ENCODE measurements around the gene ZSCAN31. TPM values are rescaled to one million over a fixed set of nuclear protein-coding genes. Genes with fewer than 3 reads are reported as not detected.

The ZSCAN31 gene
- total and polyA plus RNA-seq, 9 of the 15 experiments (the other 6 are each of a cell fraction or from before 2014, with no cell fraction given): 3.9 to 12.1 (median 7.0) TPM

- TF ChIP-seq USF2 (CRISPR knock-in tag; IDR thresholded peaks at IDR 0.05): no peak
- TF ChIP-seq E2F3 (CRISPR knock-in tag; IDR thresholded peaks at IDR 0.05): no peak
- TF ChIP-seq PTRF (tag; IDR thresholded peaks at IDR 0.05): no peak
- TF ChIP-seq CREB3 (tag; conservative IDR thresholded peaks at IDR 0.05; ENCODE audit: low read depth): 0 out of 2 replicates have a peak, but pooled peaks have one; percentile 29
- peak; percentile 81; the same call in 1 of the 2 replicates for TF ChIP-seq SOX6 (IDR thresholded peaks at IDR 0.05)
- TF ChIP-seq ETV6 (IDR thresholded peaks at IDR 0.05; ENCODE audit: borderline replicate concordance in 1 of 2, low read depth in 2 of 2, low read length in 1 of 2): 0 out of 4 replicates have a peak, but pooled peaks of 1 of the 2 experiments have one; percentile 21
- no peak for TF ChIP-seq ETV6 (CRISPR knock-in tag; IDR thresholded peaks at IDR 0.05; ENCODE audit: borderline replicate concordance)
- peak; percentile 90 for TF ChIP-seq MTA1 (IDR thresholded peaks at IDR 0.05; ENCODE audit: borderline replicate concordance)
- TF ChIP-seq GATAD2A (IDR thresholded peaks at IDR 0.05): no peak; the same call in none of the 2 replicates
- TF ChIP-seq EHMT2 (IDR thresholded peaks at IDR 0.05): peak; percentile 79
- TF ChIP-seq PTBP1 (IDR thresholded peaks at IDR 0.05; ENCODE audit: low read depth, low read length): peak; percentile 83; the same call in 1 of the 2 replicates
- peak; percentile 89 for TF ChIP-seq ZBTB40 (IDR thresholded peaks at IDR 0.05)
- TF ChIP-seq ZBTB40 (CRISPR knock-in tag; IDR thresholded peaks at IDR 0.05): no peak
- TF ChIP-seq GTF2B (IDR thresholded peaks at IDR 0.05; ENCODE audit: extremely low read depth, insufficient read length): peak; percentile 75
- TF ChIP-seq ZFPM2 (CRISPR knock-in tag; IDR thresholded peaks at IDR 0.05): 0 out of 2 replicates have a peak, but pooled peaks have one; percentile 62
- TF ChIP-seq MAFK (IDR thresholded peaks at IDR 0.05; ENCODE audit: low read length): peak; percentile 41
- TF ChIP-seq LEF1 (IDR thresholded peaks at IDR 0.05): peak; percentile 79
These were observed 14.2 kb upstream of the ZSCAN31 start, which contains the start of gene ZKSCAN3 (continued) for GRCh38 chr6:28349892-28350737.

All from K562 (cell line).